ENCODE results near the gene LYAR.

LYAR gene

GRCh38 chr4:4302416-4302815 lies 12.5 kb upstream of the LYAR start:
- H4K12ac ChIP-seq (ENCODE audit: low read depth, low read length) = no peak overlapping the region
- no peak overlapping the region for H2BK5ac ChIP-seq (ENCODE audit: low read depth, low read length, poor library complexity)
- DNase-seq = no peak
- no peaks in the 10 kb centered on the region for H3K79me2 ChIP-seq (ENCODE audit: control insufficient read depth, insufficient read depth, low read length, poor library complexity)
- H4K8ac ChIP-seq (ENCODE audit: low read depth, low read length) = no peak overlapping the region
- H2AFZ ChIP-seq (ENCODE audit: insufficient read depth, low read length, poor library complexity) = no peak overlapping the region
- no peak overlapping the region for H3K23ac ChIP-seq (ENCODE audit: low read length)
- H3K4me3 ChIP-seq (ENCODE audit: low read depth, low read length) = no peak overlapping the region
- WGBS (ENCODE audit: extremely low coverage, insufficient coverage, insufficient read length) = no CpG with 5 or more reads among the region's 6 CpGs
- H3K4me1 ChIP-seq (ENCODE audit: control insufficient read depth in 1 of 2, insufficient read depth in 2 of 2, low read length in 2 of 2) = no peaks in the 10 kb centered on the region
- H3K4ac ChIP-seq (ENCODE audit: low read depth, low read length) = no peak overlapping the region
- H2BK12ac ChIP-seq (ENCODE audit: low read length) = no peak overlapping the region
- no peak overlapping the region for H3K27ac ChIP-seq (ENCODE audit: low read depth, low read length)
- H3K36me3 ChIP-seq (ENCODE audit: control insufficient read depth in 1 of 2, insufficient read depth in 2 of 2, low read length in 2 of 2) = peaks cover 12 to 21% of the 10 kb centered on the region in 2 experiments
- no peaks in the 10 kb centered on the region for H3K9me3 ChIP-seq (ENCODE audit: insufficient read depth, low read depth, low read length)
- no peak overlapping the region for H3K4me2 ChIP-seq (ENCODE audit: low read length)
- H4K91ac ChIP-seq (ENCODE audit: low read depth, low read length) = no peak overlapping the region
- no peak overlapping the region for H2AK5ac ChIP-seq (ENCODE audit: low read length)
- no peaks in the 10 kb centered on the region for H3K79me1 ChIP-seq (ENCODE audit: low read length)
- no peak overlapping the region for H3K18ac ChIP-seq (ENCODE audit: low read length)
- H2BK120ac ChIP-seq (ENCODE audit: insufficient read depth, low read length, poor library complexity) = no peak overlapping the region
- no peak overlapping the region for H3K14ac ChIP-seq (ENCODE audit: low read length)
- no peaks in the 10 kb centered on the region for H3K27me3 ChIP-seq (ENCODE audit: insufficient read depth, low read length)
- H3K9ac ChIP-seq (ENCODE audit: low read length) = no peak overlapping the region

- no peak for DNase-seq
Measured at GRCh38 chr4:4302001-4302400, 12.0 kb upstream of the LYAR start.

GRCh38 chr4:4299006-4299405 lies 9.1 kb upstream of the LYAR start:
- no peak overlapping the region for H3K9ac ChIP-seq (ENCODE audit: low read length)
- H2AFZ ChIP-seq (ENCODE audit: insufficient read depth, low read length, poor library complexity) = no peak overlapping the region
- H3K4me1 ChIP-seq (ENCODE audit: control insufficient read depth in 1 of 2, insufficient read depth in 2 of 2, low read length in 2 of 2) = no peaks in the 10 kb centered on the region
- H3K14ac ChIP-seq (ENCODE audit: low read length) = no peak overlapping the region
- H3K4ac ChIP-seq (ENCODE audit: low read depth, low read length) = no peak overlapping the region
- H3K36me3 ChIP-seq (ENCODE audit: control insufficient read depth in 1 of 2, insufficient read depth in 2 of 2, low read length in 2 of 2) = peaks cover 5 to 12% of the 10 kb centered on the region in 2 experiments
- H4K8ac ChIP-seq (ENCODE audit: low read depth, low read length) = no peak overlapping the region
- no peak overlapping the region for H3K23ac ChIP-seq (ENCODE audit: low read length)
- H3K79me1 ChIP-seq (ENCODE audit: low read length) = no peaks in the 10 kb centered on the region
- DNase-seq = no peak
- no peaks in the 10 kb centered on the region for H3K27me3 ChIP-seq (ENCODE audit: insufficient read depth, low read length)
- H3K27ac ChIP-seq (ENCODE audit: low read depth, low read length) = no peak overlapping the region
- no peak overlapping the region for H2BK12ac ChIP-seq (ENCODE audit: low read length)
- H3K9me3 ChIP-seq (ENCODE audit: insufficient read depth, low read depth, low read length) = no peaks in the 10 kb centered on the region
- H4K91ac ChIP-seq (ENCODE audit: low read depth, low read length) = no peak overlapping the region
- H2BK120ac ChIP-seq (ENCODE audit: insufficient read depth, low read length, poor library complexity) = no peak overlapping the region
- H3K4me3 ChIP-seq (ENCODE audit: low read depth, low read length) = no peak overlapping the region
- no peak overlapping the region for H2BK5ac ChIP-seq (ENCODE audit: low read depth, low read length, poor library complexity)
- H3K79me2 ChIP-seq (ENCODE audit: control insufficient read depth, insufficient read depth, low read length, poor library complexity) = no peaks in the 10 kb centered on the region
- H4K12ac ChIP-seq (ENCODE audit: low read depth, low read length) = no peak overlapping the region
- H3K18ac ChIP-seq (ENCODE audit: low read length) = no peak overlapping the region
- no CpG with 5 or more reads among the region's 3 CpGs for WGBS (ENCODE audit: extremely low coverage, insufficient coverage, insufficient read length)
- H3K4me2 ChIP-seq (ENCODE audit: low read length) = no peak overlapping the region
- no peak overlapping the region for H2AK5ac ChIP-seq (ENCODE audit: low read length)

More at GRCh38 chr4:4302001-4302400, 12.0 kb upstream of the LYAR start:
- no peak overlapping the region for H3K4me2 ChIP-seq (ENCODE audit: low read length)
- no peak overlapping the region for H3K18ac ChIP-seq (ENCODE audit: low read length)
- H2AFZ ChIP-seq (ENCODE audit: insufficient read depth, low read length, poor library complexity) = no peak overlapping the region
- no peak overlapping the region for H3K4ac ChIP-seq (ENCODE audit: low read depth, low read length)
- no peaks in the 10 kb centered on the region for H3K27me3 ChIP-seq (ENCODE audit: insufficient read depth, low read length)
- H3K79me2 ChIP-seq (ENCODE audit: control insufficient read depth, insufficient read depth, low read length, poor library complexity) = no peaks in the 10 kb centered on the region
- no peaks in the 10 kb centered on the region for H3K4me1 ChIP-seq (ENCODE audit: control insufficient read depth in 1 of 2, insufficient read depth in 2 of 2, low read length in 2 of 2)
- H2BK5ac ChIP-seq (ENCODE audit: low read depth, low read length, poor library complexity) = no peak overlapping the region
- no peak overlapping the region for H3K14ac ChIP-seq (ENCODE audit: low read length)
- H3K9ac ChIP-seq (ENCODE audit: low read length) = no peak overlapping the region
- H3K23ac ChIP-seq (ENCODE audit: low read length) = peak overlapping the region; percentile 53
- H2BK12ac ChIP-seq (ENCODE audit: low read length) = no peak overlapping the region
- H4K8ac ChIP-seq (ENCODE audit: low read depth, low read length) = no peak overlapping the region
- H3K4me3 ChIP-seq (ENCODE audit: low read depth, low read length) = no peak overlapping the region
- no peak overlapping the region for H4K91ac ChIP-seq (ENCODE audit: low read depth, low read length)
- no peak overlapping the region for H3K27ac ChIP-seq (ENCODE audit: low read depth, low read length)
- no peak overlapping the region for H2BK120ac ChIP-seq (ENCODE audit: insufficient read depth, low read length, poor library complexity)
- no peaks in the 10 kb centered on the region for H3K79me1 ChIP-seq (ENCODE audit: low read length)
- WGBS (ENCODE audit: extremely low coverage, insufficient coverage, insufficient read length) = no CpG with 5 or more reads among the region's 5 CpGs
- no peaks in the 10 kb centered on the region for H3K9me3 ChIP-seq (ENCODE audit: insufficient read depth, low read depth, low read length)
- H4K12ac ChIP-seq (ENCODE audit: low read depth, low read length) = no peak overlapping the region
- peaks cover 11 to 18% of the 10 kb centered on the region in 2 experiments for H3K36me3 ChIP-seq (ENCODE audit: control insufficient read depth in 1 of 2, insufficient read depth in 2 of 2, low read length in 2 of 2)
- no peak overlapping the region for H2AK5ac ChIP-seq (ENCODE audit: low read length)

GRCh38 chr4:4296283-4296846 lies 6.4 kb upstream of the LYAR start:
- H2BK12ac ChIP-seq (ENCODE audit: low read length) = no peak overlapping the region
- H2AK5ac ChIP-seq (ENCODE audit: low read length) = no peak overlapping the region
- no peaks in the 10 kb centered on the region for H3K9me3 ChIP-seq (ENCODE audit: insufficient read depth, low read depth, low read length)
- H4K12ac ChIP-seq (ENCODE audit: low read depth, low read length) = no peak overlapping the region
- no peak overlapping the region for H3K9ac ChIP-seq (ENCODE audit: low read length)
- H2BK120ac ChIP-seq (ENCODE audit: insufficient read depth, low read length, poor library complexity) = no peak overlapping the region
- no CpG with 5 or more reads among the region's 5 CpGs for WGBS (ENCODE audit: extremely low coverage, insufficient coverage, insufficient read length)
- no peak overlapping the region for H3K14ac ChIP-seq (ENCODE audit: low read length)
- H3K79me2 ChIP-seq (ENCODE audit: control insufficient read depth, insufficient read depth, low read length, poor library complexity) = no peaks in the 10 kb centered on the region
- no peak overlapping the region for H2AFZ ChIP-seq (ENCODE audit: insufficient read depth, low read length, poor library complexity)
- H3K27ac ChIP-seq (ENCODE audit: low read depth, low read length) = no peak overlapping the region
- no peak for DNase-seq
- H3K79me1 ChIP-seq (ENCODE audit: low read length) = no peaks in the 10 kb centered on the region
- H3K27me3 ChIP-seq (ENCODE audit: insufficient read depth, low read length) = no peaks in the 10 kb centered on the region
- no peak overlapping the region for H3K4me3 ChIP-seq (ENCODE audit: low read depth, low read length)
- no peak overlapping the region for H3K4me2 ChIP-seq (ENCODE audit: low read length)
- no peak overlapping the region for H3K18ac ChIP-seq (ENCODE audit: low read length)
- no peak overlapping the region for H3K23ac ChIP-seq (ENCODE audit: low read length)
- no peak overlapping the region for H4K91ac ChIP-seq (ENCODE audit: low read depth, low read length)
- peaks cover 2% of the 10 kb centered on the region in 2 experiments for H3K36me3 ChIP-seq (ENCODE audit: control insufficient read depth in 1 of 2, insufficient read depth in 2 of 2, low read length in 2 of 2)
- no peak overlapping the region for H4K8ac ChIP-seq (ENCODE audit: low read depth, low read length)
- H3K4ac ChIP-seq (ENCODE audit: low read depth, low read length) = no peak overlapping the region
- H3K4me1 ChIP-seq (ENCODE audit: control insufficient read depth in 1 of 2, insufficient read depth in 2 of 2, low read length in 2 of 2) = no peaks in the 10 kb centered on the region
- H2BK5ac ChIP-seq (ENCODE audit: low read depth, low read length, poor library complexity) = no peak overlapping the region

All from trophoblast cell (in vitro differentiated cells and primary cell).